Panc1 (cell line): ENCODE measurements around the gene FAM174B. TPM values are rescaled to one million over a fixed set of nuclear protein-coding genes. Genes with fewer than 3 reads are reported as not detected.

Experiments
- ATAC-seq: fragments of 200-7000 bp; cut with Tn5 transposase; 2 replicates; pipeline ENCODE4 v1.9.1; 2020; ENCODE audit warnings: mild to moderate bottlenecking, moderate library complexity
- BruUV-seq: library from RNA; stranded (reverse); fragments of 400-500 nt; replicated peaks from 2 replicates; lab custom pipeline; 2021; lab: Mats Ljungman, UMichigan
- CTCF ChIA-PET: fragments of 300-600 bp; sonication (Branson Sonifier 250); formaldehyde crosslinking; loops from one replicate; lab custom pipeline; 2022; ENCODE audit warnings: antibody characterized with exemption; lab: Charles Lee
- POLR2A ChIA-PET: fragments of 300-600 bp; sonication (Branson Sonifier 250); formaldehyde crosslinking; loops from one replicate; lab custom pipeline; 2022; ENCODE audit warnings: antibody characterized with exemption; lab: Charles Lee
- DNase-seq: peaks from one replicate; pipeline ENCODE4 v3.0.0-alpha.2; 2010; ENCODE audit warnings: low read depth, low spot score
- H3K27ac ChIP-seq: 2 replicates; pipeline ENCODE4 v1.5.1; 2011; ENCODE audit warnings: mild to moderate bottlenecking, low read length, inconsistent platforms
- H3K27me3 ChIP-seq: fragments of 200-500 bp; sonication (Bioruptor generic); 2 replicates; pipeline ENCODE4 v1.6.0; 2014; ENCODE audit warnings: low read length, inconsistent platforms; ENCODE audit not compliant: control insufficient read depth, insufficient read depth
- H3K36me3 ChIP-seq: fragments of 200-500 bp; sonication (Bioruptor generic); 2 replicates; pipeline ENCODE4 v1.5.1; 2014; ENCODE audit warnings: inconsistent platforms, mild to moderate bottlenecking, low read length, moderate library complexity; ENCODE audit not compliant: control insufficient read depth, insufficient read depth
- H3K4me1 ChIP-seq: 2 replicates; pipeline ENCODE4 v1.5.1; 2011; ENCODE audit warnings: inconsistent platforms, mild to moderate bottlenecking, low read length, moderate library complexity; ENCODE audit not compliant: control insufficient read depth, insufficient read depth
- H3K4me3 ChIP-seq, 2 experiments: 2 replicates each; pipeline ENCODE4 v1.5.1; 2011 to 2012; ENCODE audit warnings: low read depth in 2 of 2, low read length in 2 of 2, mild to moderate bottlenecking in 2 of 2, inconsistent platforms in 1 of 2, moderate library complexity in 1 of 2
- H3K9me3 ChIP-seq: fragments of 200-500 bp; sonication (Bioruptor generic); 2 replicates; pipeline ENCODE4 v1.5.1; 2014; ENCODE audit warnings: low read depth, mild to moderate bottlenecking, inconsistent platforms, low read length, moderate library complexity; ENCODE audit not compliant: control insufficient read depth, insufficient read depth
- CTCF ChIP-seq: fragments of 450-650 bp; IDR thresholded peaks from 2 replicates; pipeline ENCODE4 v1.5.1; 2017; ENCODE audit warnings: mild to moderate bottlenecking
- POLR2AphosphoS5 ChIP-seq: IDR thresholded peaks from 2 replicates; pipeline ENCODE4 v1.6.1; 2012; ENCODE audit warnings: mild to moderate bottlenecking, low read depth, low read length, moderate library complexity
- REST ChIP-seq, 2 experiments: IDR thresholded peaks; 2 replicates each; pipeline ENCODE4 v1.6.1; 2011 to 2012; ENCODE audit warnings: low read depth in 2 of 2, control low read depth in 1 of 2, low read length in 1 of 2, mild to moderate bottlenecking in 1 of 2, moderate library complexity in 1 of 2; ENCODE audit not compliant: insufficient read depth in 1 of 2
- SIN3A ChIP-seq: IDR thresholded peaks from 2 replicates; pipeline ENCODE4 v1.6.1; 2012; ENCODE audit warnings: low read depth, mild to moderate bottlenecking, low read length, moderate library complexity, borderline replicate concordance; ENCODE audit not compliant: insufficient read depth
- TCF7L2 ChIP-seq: IDR thresholded peaks from 2 replicates; pipeline ENCODE4 v1.6.1; 2011; ENCODE audit warnings: mild to moderate bottlenecking, low read depth, low read length, inconsistent platforms
- in situ Hi-C: cut with HindIII; loops from 2 replicates; pipeline ENCODE4 v1.10.0; 2016; ENCODE audit warnings: low sequenced_read_pairs, low pct_unique_long_range_greater_than_20kb
- intact Hi-C: fragments of 100-400 bp; cut with micrococcal nuclease; formaldehyde crosslinking; loops from one replicate; pipeline ENCODE4 v1.10.0; 2022; ENCODE audit not compliant: unreplicated experiment
- total RNA-seq: library from RNA; stranded (reverse); gene quantifications from one replicate; pipeline ENCODE4 v1.2.1, GENCODE V29; 2021; ENCODE audit not compliant: unreplicated experiment

Gene FAM174B
- total RNA-seq, 1 experiment from 2014 or later: 30.7 TPM

GRCh38 chr15:92683511-92683834, 27.9 kb upstream of the FAM174B start:
- ATAC-seq (peak; percentile 81; the same call in 1 of the 2 replicates), DNase-seq (peak; percentile 15)
- ChIA-PET POLR2A (no interaction called here), CTCF (interaction anchor here (0.6 to 1.0 kb wide), 2 partner anchors 12 to 292 kb away, joined by 3 to 12 read pairs; no protein-coding TSS in a partner anchor)
- Histone ChIP-seq H3K27ac (no peak overlapping the region), H3K4me3 (no peak overlapping the region), H3K27me3 (no peaks in the 10 kb centered on the region), H3K36me3 (no peaks in the 10 kb centered on the region), H3K4me1 (0 out of 2 replicates have a peak, but pooled peaks cover 5% of the 10 kb centered on the region), H3K9me3 (no peaks in the 10 kb centered on the region)
- BruUV-seq: no TSS peak
- intact Hi-C loops (loop anchor here (10.0 kb wide), 1 partner anchor 159 kb away; no protein-coding TSS in a partner anchor), in situ Hi-C loops (no loop called here)
- TF ChIP-seq POLR2AphosphoS5 (no peak), TCF7L2 (peak; percentile 80), REST (IDR thresholded peaks at IDR 0.05; ENCODE audit: insufficient read depth in 1 of 2, low read depth in 2 of 2, low read length in 1 of 2) (no peak), CTCF (peak; percentile 79), SIN3A (no peak)

GRCh38 chr15:92682741-92683510, 27.4 kb upstream of the FAM174B start:
- no TSS peak for BruUV-seq
- TF ChIP-seq CTCF: no peak
- CTCF ChIA-PET: interaction anchor here (0.6 to 1.0 kb wide), 3 partner anchors 13 to 292 kb away, joined by 3 to 12 read pairs (median 5); no protein-coding TSS in a partner anchor

More at GRCh38 chr15:92682741-92683510, 27.4 kb upstream of the FAM174B start:
- Histone ChIP-seq H3K27me3 (no peaks in the 10 kb centered on the region), H3K4me1 (0 out of 2 replicates have a peak, but pooled peaks cover 5% of the 10 kb centered on the region), H3K9me3 (no peaks in the 10 kb centered on the region), H3K4me3 (no peak overlapping the region), H3K36me3 (no peaks in the 10 kb centered on the region), H3K27ac (no peak overlapping the region)
- POLR2A ChIA-PET: no interaction called here
- intact Hi-C loops (loop anchor here (10.0 kb wide), 1 partner anchor 158 kb away; no protein-coding TSS in a partner anchor), in situ Hi-C loops (no loop called here)
- ATAC-seq: 0 out of 2 replicates have a peak, but pooled peaks have one; percentile 29
- no peak for DNase-seq
